SKM-1 (cell line): ENCODE results near the gene ZNF484.
"Not testable (repeated sequence)": the region's sequence is repeated elsewhere in the genome, so short reads cannot be mapped to it uniquely, and the experiment has no call there.

ENCODE experiments used
- DNase-seq: peaks from one replicate; lab custom pipeline; 2025; ENCODE audit not compliant: unreplicated experiment; lab: John Stamatoyannopoulos, UW

Gene ZNF484

DNA sequence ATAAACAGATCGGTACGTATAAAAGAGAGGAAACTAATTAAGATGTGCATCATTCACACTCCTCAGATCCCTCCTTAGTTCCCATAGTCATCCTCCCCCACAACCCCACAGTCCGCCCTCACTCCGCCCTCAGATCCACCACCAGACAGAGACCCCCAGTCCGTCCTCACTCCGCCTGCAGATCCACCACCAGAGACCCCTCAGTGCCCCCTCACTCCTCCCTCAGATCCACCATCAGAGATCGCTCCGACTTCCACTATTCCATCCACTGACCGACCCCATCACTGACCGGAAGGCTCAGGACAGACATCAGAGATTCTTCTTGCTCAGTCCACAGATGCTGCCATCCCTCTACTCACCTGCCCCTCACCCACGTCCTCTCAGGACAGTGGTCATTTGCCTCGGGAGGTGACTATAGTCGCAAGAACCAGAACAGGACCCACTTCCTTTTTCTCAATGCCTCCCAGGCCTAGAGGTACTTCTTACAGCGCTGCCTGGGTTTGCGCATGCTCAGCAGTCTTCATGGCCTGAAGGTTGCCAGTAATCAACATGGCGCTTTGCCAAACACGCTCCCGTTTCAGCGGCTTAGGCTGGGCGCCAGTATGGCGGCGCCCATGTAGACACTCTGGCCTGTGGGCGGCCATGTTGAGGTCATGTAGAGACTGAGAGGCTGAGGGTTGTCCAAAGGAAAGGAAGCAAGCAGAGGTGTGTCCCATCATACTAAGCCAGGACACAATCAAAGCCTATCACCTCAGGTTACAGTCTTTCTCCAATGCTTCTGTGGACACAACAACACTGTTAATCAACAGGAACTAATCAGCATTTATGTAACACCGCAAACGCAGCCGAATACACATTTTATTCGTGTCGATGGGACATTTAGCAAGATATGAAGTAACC lies at the start of gene ZNF484:
Gene ZNF484, minus strand, starts transcription at position 508 of the 900 bp plus-strand sequence. CDS start 3,009 bp downstream, outside the sequence.
- DNase-seq, result peak; percentile 74

DNA sequence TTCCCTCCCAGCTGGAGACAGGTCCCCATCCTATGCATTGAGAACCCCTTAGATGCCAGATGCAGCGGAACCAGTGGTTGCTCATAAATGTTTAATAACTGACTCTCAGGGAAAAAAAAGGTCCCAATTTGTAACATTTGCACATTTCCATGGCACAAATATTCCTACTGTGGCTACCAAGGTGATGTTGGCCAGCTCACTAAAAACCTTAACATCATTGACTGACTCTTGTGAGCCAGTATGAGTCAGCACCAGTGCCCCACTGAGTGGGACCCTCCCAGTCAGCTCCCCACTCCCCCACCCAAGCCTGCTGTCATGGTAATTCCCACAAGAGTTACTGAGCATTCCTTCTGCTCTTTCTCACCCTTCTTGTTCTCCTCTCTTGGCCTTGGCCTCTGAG lies 42.6 kb upstream of the ZNF484 start:
- no peak for DNase-seq

DNA sequence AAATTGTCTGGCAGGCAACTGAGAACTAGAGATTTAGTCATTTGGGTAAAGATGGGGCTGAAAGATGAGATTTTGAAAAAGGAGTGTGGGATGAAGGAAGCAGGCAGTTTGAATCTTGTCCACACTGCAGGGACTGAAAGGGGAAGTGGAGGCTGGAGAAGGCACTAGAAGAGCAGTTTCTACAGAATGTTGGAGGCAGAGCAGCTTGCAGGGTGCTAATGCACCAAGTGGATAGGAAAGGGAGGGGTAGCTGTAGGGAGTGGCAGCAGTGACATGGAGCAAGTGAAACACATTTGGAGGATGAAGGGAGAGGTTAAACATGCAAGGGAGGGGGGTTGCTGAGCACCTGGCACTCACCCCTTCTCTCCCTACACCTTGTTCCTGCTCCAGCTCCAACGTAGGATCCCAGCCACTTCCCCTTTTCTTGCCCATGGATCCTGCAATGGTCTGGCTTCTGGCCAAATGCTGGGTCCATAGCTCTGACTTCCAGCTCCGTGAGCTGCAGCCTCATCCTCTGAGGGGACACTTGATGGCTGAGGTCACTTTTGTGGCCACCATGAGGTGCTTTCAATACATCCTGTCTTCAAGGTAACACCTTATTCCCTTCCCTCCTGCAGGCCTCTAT lies 39.5 kb upstream of the ZNF484 start:
- DNase-seq, result peak; percentile 35

DNA sequence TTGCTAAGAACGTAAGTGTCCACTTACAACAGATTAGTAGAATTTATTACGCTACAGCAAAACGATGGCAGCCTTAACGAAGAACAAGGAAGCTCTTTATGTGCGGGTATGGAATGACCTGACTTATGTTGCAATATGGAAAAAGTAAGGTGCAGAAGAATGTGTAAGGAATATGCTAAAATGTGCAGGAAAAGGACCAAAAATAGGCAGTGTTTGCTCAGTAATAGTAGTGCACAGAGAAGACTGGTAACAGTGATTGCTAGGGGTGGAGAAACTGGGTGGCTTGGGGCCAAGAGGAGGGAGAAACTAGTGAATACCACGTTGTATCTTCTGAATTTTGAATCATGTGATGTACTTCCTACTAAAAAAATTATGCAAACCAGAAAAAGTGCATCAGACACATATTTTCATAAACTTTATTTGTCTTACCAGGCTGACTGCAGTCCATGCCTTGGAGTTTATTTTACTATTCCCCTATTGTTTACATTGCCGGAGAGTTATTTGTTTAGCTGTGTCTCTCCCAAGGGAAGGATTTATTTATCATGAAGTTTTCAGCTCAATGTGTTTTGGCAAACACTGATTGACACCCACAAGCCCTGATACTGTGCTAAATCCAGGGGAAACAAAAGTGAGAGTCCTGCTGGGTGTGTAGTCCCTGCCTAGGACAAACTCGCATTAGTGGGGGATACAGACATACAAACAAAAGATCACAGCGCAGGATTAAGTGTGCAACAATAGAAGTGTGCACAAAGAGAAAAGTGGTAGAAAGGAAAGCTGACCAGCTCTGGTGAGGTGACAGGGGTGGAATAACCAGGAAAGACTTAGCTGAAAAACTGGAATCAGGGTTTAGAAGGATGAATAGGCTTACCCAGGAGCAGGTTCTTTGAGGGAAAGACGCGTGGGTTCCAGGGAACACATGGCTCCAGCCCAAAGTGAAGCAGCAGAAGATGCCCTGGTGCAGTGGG lies 34.0 kb upstream of the ZNF484 start:
- no peak for DNase-seq

DNA sequence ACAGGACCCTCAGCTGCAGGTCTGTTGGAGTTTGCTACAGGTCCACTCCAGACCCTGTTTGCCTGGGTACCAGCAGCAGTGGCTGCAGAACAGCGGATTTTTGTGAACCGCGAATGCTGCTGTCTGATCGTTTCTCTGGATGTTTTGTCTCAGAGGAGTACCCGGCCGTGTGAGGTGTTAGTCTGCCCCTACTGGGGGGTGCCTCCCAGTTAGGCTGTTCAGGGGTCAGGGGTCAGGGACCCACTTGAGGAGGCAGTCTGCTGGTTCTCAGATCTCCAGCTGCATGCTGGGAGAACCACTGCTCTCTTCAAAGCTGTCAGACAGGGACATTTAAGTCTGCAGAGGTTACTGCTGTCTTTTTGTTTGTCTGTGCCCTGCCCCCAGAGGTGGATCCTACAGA lies 27.3 kb upstream of the ZNF484 start:
- not testable (repeated sequence) for DNase-seq

DNA sequence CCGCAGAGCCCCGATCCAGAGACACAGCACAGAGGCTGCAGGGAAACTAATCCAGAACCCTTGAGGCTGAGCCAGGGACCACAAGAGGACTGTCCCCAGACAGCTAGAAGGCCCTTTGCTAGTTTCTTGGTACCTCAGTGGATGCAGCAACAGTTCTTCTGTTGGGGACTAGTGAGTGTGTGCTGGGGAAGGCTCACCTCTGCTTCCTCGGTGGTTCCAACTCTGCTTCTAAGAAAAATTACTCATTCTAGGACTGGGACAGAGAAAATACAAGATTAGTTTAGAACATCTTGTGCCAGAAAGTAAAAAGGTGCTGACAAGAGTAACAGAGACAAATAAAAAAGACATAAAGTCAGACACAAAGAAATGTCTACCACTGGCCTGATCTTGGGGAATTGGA lies 19.5 kb upstream of the ZNF484 start:
- no peak for DNase-seq

DNA sequence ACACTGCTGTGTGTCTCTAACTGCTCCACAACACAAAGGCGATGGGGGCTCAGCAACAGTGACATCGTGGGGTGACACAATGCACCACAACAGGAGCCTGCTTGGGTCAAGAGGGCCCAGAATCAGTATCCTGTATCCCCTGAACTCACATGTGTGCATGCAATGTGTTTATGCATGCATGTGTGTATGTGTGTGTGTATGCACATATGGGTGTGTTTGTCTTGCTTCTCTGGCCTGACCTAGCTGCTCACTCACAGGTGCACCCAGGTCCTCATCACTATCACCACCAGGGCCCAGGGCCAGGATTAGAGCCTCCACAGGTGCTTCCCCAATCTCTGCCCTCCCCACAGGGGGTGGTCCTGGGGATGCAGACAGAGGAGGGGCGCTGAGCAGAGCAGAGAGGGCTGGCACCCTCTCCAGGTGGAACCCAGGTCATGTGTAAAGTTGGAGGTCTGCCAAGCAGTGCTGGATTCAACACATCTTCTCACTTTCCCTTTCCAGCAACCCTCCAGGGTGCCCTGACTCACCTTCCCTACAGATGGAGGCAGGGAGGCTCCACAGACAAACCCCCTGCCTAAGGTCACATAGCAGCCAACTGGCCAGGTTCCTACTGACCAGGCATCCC lies 18.1 kb upstream of the ZNF484 start:
- DNase-seq, result no peak

DNA sequence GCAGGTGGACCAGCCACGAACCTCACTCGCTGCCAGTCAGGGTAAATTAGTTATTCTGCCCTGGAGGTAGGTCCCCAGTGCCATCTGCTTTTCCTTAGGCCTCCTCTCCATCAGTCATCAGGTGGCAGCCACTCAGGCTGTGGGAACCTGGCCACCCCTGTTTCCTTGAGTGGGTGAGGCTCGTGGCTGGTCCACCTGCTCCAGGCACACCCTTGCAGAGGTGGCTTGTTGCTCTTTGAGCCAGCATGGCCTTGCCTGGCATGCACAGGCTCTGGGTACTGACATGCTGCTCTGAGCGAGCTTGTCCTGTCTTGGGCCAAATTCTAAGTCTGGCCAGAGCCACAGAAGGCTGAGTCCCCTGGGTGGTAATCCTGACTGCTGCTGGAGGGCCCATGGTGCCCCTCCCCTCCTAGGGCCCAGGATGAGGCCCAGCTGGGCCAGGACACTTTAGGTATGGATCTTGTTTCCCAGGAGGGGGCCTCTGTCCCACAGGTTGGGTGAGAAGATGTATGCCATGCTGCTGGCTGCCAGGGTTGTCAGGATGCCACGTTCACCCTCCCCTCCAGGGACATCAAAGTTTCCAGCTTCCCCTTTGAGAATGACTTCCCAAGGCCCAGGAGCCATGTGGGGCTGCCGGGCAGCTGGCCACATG lies 17.0 kb upstream of the ZNF484 start:
- DNase-seq, result no peak

DNA sequence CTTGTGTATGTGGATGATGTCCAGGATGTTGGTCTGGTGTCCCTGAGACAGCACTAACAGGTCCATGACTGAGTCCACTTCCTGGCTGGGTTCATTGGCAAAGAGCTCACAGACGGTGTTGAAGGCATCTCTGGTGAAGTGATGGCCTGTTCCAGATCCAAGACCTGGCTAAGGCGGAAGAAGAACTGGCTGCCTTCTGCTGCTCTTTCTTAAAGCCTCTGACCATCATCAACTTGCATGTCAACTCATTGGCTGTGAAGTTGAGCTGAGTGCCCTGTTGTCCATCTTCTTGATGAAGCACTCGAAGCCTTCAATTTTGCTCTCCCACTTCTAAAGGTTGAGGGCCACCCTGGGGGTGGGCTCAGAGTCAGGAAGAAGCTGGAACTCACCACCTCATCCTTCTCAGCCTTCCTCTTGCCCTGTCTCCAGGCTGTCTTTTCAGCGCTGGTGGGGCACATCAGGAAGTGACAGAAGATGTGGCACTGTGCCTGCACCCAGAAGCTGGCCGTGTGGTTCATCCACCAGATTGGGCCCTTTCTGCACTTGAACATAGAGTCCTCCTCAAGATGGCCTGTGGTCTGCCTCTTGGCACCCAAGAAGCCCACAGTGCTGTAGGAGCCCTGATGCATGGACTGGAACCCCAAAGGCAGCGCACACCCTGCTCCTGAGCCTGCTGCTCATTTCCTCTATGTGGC lies 16.2 kb upstream of the ZNF484 start:
- not testable (repeated sequence) for DNase-seq

DNA sequence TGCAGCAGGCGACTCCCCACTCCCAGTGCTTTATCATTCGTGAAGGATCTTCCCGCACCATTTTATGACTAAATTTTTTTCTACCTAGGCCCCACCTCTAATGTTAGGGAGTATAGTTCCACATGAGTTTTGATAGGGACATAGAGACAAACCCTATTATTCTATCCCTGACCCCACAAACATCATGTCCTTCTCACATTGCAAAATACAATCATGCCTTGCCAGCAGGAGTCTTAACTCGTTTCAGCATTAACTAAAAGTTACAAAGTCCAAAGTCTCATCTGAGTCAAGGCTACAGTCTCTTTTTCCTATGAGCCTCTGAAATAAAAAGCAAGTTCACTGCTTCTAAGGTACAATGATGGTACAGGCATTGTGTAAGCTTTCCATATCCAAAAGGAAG lies 14.4 kb upstream of the ZNF484 start:
- not testable (repeated sequence) for DNase-seq

DNA sequence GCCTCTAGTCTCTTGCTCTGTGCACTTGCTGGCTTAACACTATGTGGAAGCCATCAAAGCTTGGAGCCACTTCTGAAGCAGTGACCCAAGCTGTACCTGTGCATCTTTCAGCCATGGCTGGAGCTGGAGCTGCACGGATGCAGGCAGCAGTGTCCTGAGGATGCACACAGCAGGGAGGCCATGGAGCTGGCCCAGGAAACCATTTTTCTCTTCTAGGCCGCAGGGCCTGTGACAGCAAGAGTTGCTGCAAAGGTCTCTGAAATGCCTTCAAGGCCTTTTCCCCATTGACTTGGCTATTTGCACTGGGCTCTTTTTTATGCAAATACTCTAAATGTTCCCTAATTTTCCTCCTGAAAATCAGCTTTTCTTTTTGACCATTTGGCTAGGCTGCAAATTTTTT lies 12.9 kb upstream of the ZNF484 start:
- DNase-seq, result no peak

DNA sequence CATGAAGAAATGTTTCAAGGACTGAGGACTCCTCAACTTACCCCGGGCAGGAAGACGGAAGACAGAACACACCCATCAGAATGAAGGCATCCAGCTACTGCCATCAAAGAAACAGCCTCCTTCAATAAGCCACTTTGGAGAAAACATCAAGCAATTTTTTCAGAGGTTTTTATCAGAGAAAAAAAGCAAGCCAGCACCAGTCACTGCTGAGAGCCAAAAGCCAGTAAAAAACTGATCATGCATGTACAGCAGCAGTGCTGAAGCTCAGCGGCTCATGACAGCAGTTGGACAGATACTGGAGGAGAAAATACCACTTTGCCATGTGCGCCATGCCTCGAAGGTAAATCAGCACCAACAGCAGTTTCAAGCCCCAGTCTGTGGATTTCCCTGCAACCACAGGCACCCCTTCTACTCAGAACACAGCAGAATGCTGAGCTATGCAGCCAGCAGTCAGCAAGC lies 10.1 kb upstream of the ZNF484 start:
- DNase-seq, result no peak

DNA sequence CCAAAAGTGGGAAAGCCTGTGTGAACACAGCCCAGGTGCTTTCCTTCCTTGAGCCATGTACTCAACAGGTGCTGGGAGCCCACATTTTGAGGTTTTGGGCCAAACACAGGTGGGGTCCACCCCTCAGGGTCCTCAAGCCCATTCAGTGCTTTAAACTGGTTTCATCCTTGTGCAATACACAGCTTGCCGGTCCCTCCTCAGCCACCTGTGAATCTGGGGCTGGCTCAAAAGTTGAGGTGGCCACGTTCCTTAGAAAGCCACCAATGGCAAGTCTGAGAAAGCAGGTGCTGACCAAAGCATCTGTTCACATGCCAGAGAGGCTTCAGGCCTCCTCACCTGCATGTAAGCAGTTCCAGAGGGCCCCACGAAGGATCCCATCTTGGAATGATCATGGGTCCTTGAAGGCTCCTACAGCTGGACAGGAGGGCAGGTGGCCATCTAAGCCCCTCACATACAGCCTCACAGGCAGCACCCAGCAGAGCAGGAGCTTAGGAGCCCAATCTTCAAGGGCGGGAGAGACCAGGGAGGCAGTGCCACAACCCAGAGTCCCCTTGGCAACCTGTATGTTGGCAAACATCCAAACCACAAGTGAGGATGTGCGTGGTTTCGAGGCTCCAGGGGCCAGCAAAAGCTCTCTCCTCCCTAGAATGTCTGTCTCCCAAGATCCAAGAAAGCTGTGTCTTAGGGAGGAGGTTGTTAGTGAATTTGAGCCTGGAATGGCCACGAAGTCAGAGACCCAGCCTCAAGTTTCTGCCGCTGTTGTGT lies 9.2 kb upstream of the ZNF484 start:
- not testable (repeated sequence) for DNase-seq

DNA sequence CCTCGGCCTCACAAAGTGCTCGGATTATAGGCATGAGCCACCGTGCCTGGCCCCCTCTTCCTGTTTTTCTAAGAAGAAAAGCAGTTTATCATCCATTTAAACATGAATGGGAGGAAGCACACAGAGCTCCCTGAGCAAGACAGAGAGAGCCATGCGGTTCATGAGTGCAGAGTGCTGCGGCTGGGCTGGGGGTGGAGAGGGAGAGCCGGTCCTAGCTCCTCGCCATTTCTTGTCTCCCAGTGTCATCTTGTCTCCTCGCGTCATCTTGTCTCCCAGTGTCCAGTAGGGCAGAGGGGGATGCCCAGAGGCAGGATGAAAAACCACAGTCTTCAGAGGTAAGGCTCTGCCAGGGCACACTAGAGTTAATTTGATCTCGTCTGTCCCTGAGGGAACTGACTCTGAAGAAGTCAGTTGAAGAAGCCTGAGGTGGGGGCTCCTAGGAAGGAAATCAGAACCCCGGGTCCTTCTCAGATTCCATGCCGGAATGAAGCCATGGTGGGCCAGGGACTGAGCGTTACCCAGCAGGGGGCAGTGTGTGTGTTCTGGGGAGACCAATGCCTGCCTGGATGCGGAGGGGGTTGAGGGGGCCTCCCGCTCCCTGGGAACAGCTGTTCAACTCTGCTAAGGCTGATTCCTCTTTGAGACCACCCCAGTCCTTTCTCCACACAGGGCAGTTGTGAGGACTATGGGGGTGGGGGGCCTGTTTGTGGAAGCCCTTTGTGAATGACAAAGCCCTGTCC lies 6.0 kb upstream of the ZNF484 start:
- DNase-seq, result not testable (repeated sequence)

DNA sequence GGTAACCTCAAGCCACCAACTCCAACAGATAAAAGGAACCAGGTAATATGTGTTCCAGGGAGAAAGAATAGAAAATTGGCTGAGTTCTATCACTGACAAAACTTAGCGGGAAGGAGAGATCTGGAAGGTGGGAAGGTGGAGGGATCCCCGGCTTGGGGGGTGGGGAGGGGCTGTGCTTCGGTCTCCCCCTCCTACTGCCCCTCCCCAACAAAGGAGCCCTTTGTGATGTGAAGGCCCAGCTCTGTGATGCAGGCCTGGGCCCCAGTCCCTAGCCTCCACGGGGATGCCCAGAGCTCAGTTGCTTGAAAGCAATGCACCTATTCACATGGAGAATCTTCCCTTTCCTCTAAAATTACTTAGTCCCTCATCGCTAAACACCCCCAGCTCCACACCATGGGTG lies 4.4 kb upstream of the ZNF484 start:
- DNase-seq, result no peak

DNA sequence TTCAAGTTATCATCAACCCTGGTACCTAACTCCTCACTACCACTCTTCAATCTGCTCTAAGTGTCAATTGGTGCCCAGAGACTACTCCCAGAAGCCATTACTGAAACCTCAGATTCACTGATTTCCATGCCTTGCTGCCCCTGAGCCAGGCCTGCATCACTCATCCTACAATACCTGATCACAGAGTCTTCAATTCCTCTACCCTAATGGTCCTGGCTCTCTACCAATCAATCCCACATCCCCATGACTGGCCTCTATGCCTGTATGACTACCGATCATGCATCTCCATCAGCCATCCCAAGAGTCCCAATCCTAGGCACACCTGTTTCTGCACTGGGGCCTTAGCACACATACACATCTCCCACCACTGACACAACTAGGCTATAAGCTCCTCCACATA lies 2.5 kb downstream of the ZNF484 start:
- no peak for DNase-seq

DNA sequence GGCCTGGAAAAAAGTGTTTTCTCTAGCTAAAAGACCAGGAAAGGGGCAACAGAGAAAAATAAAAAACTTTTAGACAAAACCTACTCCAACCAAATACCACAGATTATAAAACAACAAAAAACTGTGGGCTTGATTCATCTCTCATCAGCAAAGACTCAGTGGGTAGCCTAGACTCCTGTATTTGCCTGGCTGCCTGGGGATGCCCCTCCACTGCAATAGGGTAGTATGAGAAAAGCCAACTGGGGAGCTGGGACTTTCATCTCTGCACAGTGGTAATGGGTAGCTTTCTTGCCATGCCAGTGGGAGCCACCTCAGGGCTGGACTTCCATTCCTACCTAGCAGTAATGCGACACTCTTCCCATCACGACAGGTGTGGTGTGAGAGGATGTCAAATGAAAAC lies 7.5 kb downstream of the ZNF484 start:
- DNase-seq, result no peak

DNA sequence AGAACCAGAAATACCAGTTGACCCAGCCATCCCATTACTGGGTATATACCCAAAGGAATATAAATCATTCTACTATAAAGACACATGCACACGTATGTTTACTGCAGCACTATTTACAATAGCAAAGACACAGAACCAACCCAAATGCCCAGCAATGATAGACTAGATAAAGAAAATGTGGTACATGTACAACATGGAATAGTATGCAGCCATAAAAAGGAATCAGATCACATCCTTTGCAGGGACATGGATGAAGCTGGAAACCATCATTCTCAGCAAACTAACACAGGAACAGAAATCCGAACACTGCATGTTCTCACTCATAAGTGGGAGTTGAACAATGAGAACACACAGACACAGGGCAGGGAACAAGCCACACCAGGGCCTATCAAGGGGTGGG lies 11.2 kb downstream of the ZNF484 start:
- not testable (repeated sequence) for DNase-seq
